ENCODE data around the gene SPRY4.

- no peak for TF ChIP-seq BACH2 (CRISPR knock-in tag; IDR thresholded peaks at IDR 0.05; ENCODE audit: borderline replicate concordance)
- no peak for TF ChIP-seq TOX (CRISPR knock-in tag; IDR thresholded peaks at IDR 0.05; ENCODE audit: borderline replicate concordance)
- no peak for TF ChIP-seq PATZ1 (CRISPR knock-in tag; IDR thresholded peaks at IDR 0.05; ENCODE audit: borderline replicate concordance)
- TF ChIP-seq TSHZ2 (CRISPR knock-in tag; IDR thresholded peaks at IDR 0.05) = no peak
- no peak for TF ChIP-seq ZFP3 (CRISPR knock-in tag; IDR thresholded peaks at IDR 0.05)
- no peak for TF ChIP-seq RARB (CRISPR knock-in tag; IDR thresholded peaks at IDR 0.05)
- TF ChIP-seq ISL1 (CRISPR knock-in tag; IDR thresholded peaks at IDR 0.05) = no peak
- TF ChIP-seq CSDC2 (CRISPR knock-in tag; IDR thresholded peaks at IDR 0.05) = no peak
- no peak for TF ChIP-seq ARNTL (CRISPR knock-in tag; IDR thresholded peaks at IDR 0.05; ENCODE audit: borderline replicate concordance, low read depth)
- no peak for TF ChIP-seq ESRRG (CRISPR knock-in tag; IDR thresholded peaks at IDR 0.05)
Observed at GRCh38 chr5:142283304-142283703, 41.5 kb downstream of the SPRY4 start.

Measured in SK-N-SH treated with all-trans-retinoic acid at 6 μM for 48 hours (cell line).